GM12865 (cell line): ENCODE data around the gene ATXN1.
A peak's percentile ranks its signal among the peaks of the same experiment; 100 is the strongest.

Source experiments
- DNase-seq: peaks from one replicate; pipeline ENCODE4 v3.0.0; 2010; ENCODE audit warnings: low read depth
- H3K4me3 ChIP-seq: 2 replicates; pipeline ENCODE4 v1.5.1; 2011; ENCODE audit warnings: mild to moderate bottlenecking, low read depth, low read length, control low read depth
- CTCF ChIP-seq: IDR thresholded peaks from 2 replicates; pipeline ENCODE4 v1.5.1; 2011; ENCODE audit warnings: low read length, control low read depth, low read depth, inconsistent platforms; ENCODE audit not compliant: insufficient read depth; ENCODE audit errors: missing control alignments

The ATXN1 gene

GRCh38 chr6:16743664-16744210 is 17.5 kb downstream of the ATXN1 start:
- DNase-seq: no peak
- H3K4me3 ChIP-seq: no peak overlapping the region
- no peak for TF ChIP-seq CTCF

DNA sequence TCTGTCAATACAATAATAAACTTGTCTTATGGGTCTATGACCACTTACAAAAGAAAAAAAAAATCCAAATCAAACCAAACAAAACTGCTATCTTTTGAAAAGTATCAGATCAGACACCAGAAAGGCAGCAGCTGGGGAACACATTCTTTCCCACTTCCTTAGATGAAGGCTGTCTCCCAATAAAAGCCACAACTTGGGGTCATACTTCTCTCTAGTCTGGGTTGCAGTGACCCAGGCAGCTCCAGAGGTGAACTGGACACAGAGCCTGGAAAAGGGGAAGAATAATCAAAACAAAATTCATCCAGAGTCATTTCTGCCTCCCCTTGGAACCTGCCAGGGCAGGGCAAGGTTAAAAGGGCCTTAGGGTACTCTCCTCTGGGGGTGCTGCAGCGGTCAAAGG is 19.1 kb downstream of the ATXN1 start:
- no peak overlapping the region for H3K4me3 ChIP-seq
- DNase-seq: no peak
- no peak for TF ChIP-seq CTCF

DNA sequence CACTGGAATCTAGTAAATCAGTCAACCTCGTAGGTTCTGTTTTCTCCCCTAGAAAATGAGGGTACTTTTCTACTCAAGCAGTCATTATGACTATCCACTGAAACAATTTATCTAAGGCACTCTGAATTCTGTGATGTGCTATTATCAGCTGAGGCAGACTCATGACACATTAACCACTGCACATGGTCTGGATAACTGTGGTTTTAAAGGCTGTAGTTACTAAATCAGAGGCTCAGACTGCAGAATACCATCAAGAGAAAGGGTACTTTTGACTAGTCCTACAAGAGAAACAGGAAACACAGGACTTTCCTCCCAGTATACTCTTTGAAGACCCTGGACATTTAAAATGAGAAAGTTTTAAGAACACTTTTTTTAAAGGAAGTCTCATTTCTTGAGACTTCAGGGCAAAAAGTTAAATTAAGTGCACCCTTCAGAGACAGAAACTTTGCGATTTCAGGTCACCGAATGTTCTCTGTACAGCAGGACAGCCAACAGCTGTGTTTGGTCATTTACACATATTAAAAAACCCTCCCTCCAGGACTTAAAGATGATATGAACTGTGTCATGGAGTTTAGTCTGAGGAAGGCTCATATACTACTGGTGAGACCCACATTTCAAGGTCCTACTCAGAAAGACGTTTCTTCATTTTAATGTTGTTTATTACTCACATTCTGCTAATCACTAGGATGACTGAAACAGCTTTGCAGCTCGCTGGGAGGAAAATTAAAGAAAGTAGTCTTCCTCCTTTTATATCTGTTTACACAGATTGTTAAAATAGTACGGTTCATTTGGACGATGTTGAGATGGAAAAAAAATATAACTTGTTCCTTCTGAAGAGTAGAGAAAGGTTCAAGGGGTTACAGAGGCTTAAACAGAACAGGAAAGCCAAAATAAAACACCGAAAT is 19.9 kb downstream of the ATXN1 start:
- no peak for TF ChIP-seq CTCF
- DNase-seq: peak; percentile 46
- H3K4me3 ChIP-seq: no peak overlapping the region

GRCh38 chr6:16740097-16740496 is 21.2 kb downstream of the ATXN1 start:
- no peak overlapping the region for H3K4me3 ChIP-seq
- DNase-seq: no peak
- TF ChIP-seq CTCF: no peak

DNA sequence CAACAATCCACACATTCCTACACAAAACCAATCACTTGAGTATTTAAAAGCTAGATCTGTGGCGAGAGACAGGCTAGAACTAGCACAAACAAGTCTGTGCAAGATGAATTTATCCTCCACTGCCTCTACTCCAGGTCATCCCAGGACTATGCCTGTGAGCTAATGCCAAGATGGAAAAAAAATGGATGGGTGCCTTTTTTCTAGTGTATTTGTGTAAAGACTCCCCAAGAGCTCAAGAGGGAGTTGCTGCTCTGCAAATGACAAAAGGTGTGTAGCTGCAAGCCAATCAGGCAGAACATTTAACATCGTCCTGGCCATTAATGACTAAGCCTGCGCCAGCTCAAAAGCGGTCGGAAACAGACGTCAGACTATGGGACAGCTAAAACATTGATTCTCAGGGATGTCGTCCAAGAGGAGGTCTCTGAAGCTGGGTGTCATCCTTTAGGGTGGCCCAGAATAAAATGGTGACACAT is 21.9 kb downstream of the ATXN1 start:
- no peak for DNase-seq
- no peak for TF ChIP-seq CTCF
- no peak overlapping the region for H3K4me3 ChIP-seq

DNA sequence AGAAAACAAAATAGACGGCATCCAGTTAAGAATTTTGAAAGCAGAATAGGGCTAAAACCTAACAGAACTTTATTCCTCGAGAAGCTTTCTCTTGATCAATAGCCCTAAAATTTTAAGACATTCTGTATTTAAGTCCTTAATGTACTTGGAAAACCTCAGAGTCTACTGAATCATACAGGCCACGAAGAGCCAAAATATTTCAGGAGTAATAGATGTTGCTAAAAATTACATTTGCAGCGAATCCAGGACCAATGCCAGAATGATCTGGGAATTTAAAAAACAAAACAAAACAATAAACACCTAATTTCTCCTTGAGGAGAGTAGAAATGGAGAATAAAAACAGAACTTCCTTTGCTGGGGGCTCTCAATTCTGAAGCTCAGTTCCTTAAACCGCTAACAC is 23.3 kb downstream of the ATXN1 start:
- DNase-seq: no peak
- no peak overlapping the region for H3K4me3 ChIP-seq
- no peak for TF ChIP-seq CTCF
